Subcutaneous adipose tissue (tissue), 4 donors: ENCODE results near the gene TIRAP. TPM values are rescaled to one million over a fixed set of nuclear protein-coding genes. Genes with fewer than 3 reads are reported as not detected.

ENCODE experiments used
- CTCF ChIP-seq: fragments of 450-650 bp; IDR thresholded peaks from one replicate; pipeline ENCODE4 v1.5.1; 2016; ENCODE audit warnings: low read depth, mild to moderate bottlenecking, control low read depth, antibody characterized with exemption, moderate library complexity
- total RNA-seq, 4 donors: library from RNA; depleted of rRNA; stranded (reverse); fragments of >200 nt; gene quantifications; one replicate each; pipeline ENCODE4 v1.1.0, GENCODE V29; 2016

TIRAP gene
- total RNA-seq = 10 to 100 TPM in 1 of 4 donors, 1 to 10 TPM in 3; 7.7 to 14.3 (median 9.3) TPM

- TF ChIP-seq CTCF = no peak
These were observed at the start of gene TIRAP for GRCh38 chr11:126282736-126283591. TSS of gene TIRAP (plus strand) at chr11:126283093. CDS start at chr11:126290895, 7,802 bp downstream.

GRCh38 chr11:126233391-126233790, 49.5 kb upstream of the TIRAP start:
- no peak for TF ChIP-seq CTCF

- TF ChIP-seq CTCF = no peak
These were observed 36.3 kb upstream of the TIRAP start for GRCh38 chr11:126246636-126247035.

GRCh38 chr11:126253265-126253664, 29.6 kb upstream of the TIRAP start:
- no peak for TF ChIP-seq CTCF

GRCh38 chr11:126254819-126255218, 28.1 kb upstream of the TIRAP start:
- no peak for TF ChIP-seq CTCF

- TF ChIP-seq CTCF = no peak
These were observed 26.7 kb upstream of the TIRAP start for GRCh38 chr11:126256216-126256615.

GRCh38 chr11:126257144-126257543, 25.7 kb upstream of the TIRAP start:
- no peak for TF ChIP-seq CTCF
